ENCODE measurements around the gene TNFSF13B.

Gene TNFSF13B

GRCh38 chr13:108278466-108278865 lies 8.9 kb downstream of the TNFSF13B start:
- in situ Hi-C loops (cut with MboI; ENCODE audit: low sequenced_read_pairs) = no loop called here

DNA sequence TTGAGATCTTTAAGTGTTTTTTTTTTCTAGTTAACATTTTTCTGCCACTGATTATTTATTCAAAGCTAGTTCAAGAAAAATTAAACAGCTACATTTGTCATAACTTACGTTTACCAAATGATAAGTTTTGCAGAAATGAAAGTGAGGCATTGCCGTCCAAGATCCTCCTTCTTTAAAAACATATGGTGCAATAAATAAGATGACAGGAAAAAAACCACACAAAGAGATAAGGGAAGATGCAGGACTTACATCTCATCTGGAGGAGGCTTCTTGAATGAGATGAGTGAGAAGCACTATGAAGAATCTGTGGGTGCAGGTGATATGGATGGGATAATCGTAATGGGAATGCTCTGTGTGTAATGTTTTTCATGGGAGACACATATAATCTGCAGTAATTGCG lies 12.4 kb downstream of the TNFSF13B start:
- in situ Hi-C loops (cut with MboI; ENCODE audit: low sequenced_read_pairs) = no loop called here

DNA sequence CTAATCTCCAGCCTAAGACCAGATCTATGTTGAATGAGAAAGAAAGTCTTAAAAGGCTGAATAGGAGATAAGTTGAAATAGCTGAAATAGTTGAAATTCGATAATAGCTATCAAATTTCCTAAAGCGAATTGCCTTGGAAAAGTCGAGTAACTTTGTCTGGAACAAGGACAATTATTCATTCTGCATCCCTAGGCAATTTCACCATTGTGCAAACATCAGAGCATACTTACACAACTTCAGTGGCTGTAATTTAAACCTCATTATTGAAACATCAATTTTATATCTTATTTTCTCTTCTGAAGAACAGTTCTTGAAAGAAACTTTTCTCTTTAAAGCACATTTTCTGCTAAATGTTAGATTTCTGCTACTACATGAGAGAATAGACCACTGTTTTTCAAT lies 13.6 kb downstream of the TNFSF13B start:
- in situ Hi-C loops (cut with MboI; ENCODE audit: low sequenced_read_pairs) = no loop called here

DNA sequence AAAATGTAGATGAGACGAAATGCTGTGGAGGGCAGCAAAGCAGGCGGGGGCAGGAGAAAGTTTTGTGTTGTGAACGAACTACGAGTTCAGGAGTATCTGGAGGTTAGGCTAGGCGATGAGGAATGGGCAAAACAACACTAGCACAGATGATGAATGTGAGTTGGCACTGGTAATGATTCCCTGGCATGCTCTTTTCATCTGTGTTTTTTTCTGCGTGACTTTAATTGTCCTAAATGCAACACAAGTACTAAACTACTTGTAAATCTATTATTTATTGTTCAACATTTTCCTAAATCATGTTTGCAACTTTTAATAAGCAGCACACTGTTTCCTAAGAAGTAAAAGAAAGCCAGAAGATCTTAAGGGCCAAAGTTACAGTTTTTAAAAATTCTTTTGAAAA lies 19.2 kb downstream of the TNFSF13B start:
- in situ Hi-C loops (cut with MboI; ENCODE audit: low sequenced_read_pairs) = no loop called here

DNA sequence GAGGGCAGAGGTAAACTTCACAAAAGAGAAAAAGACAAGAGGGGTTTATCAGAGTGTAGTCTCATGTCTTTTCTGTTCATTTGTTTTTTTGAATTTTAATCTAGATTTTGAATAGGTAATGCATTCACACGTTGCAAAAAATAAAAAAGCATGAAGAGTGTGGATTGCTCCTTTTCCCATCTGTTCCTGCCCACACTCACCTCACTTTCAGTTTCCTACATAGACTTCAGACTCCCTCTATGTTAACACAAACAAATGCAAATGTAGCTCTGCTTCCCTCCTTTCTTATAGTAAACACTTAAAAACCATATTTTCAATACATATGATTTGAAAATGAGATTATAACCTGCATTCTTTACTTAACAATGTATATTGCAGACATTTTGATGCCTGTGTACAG lies 20.3 kb downstream of the TNFSF13B start:
- in situ Hi-C loops (cut with MboI; ENCODE audit: low sequenced_read_pairs) = no loop called here

DNA sequence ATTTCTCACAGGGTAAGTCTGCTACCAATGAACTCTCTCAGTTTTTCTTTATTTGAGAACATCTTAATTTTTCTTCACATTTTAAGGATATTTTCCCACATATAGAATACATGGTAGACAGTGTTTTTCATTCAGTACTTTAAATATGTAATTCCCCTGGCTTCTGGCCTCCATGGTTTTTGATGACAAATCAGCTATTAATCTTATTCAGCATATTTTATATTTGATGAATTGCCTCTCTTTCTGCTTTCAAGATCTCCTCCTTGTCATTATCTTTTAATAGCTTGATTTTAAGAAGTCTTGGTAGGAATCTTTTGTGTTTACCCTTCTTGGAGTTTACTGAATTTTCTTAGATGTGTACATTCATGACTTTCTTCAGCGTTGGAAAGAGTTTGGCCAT lies 27.6 kb downstream of the TNFSF13B start:
- in situ Hi-C loops (cut with MboI; ENCODE audit: low sequenced_read_pairs) = no loop called here

GRCh38 chr13:108302279-108302678 lies 32.8 kb downstream of the TNFSF13B start:
- in situ Hi-C loops (cut with MboI; ENCODE audit: low sequenced_read_pairs) = loop anchor here (25.0 kb wide), 1 partner anchor 585 kb away; no protein-coding TSS in a partner anchor

GRCh38 chr13:108304170-108305016 lies 34.9 kb downstream of the TNFSF13B start:
- in situ Hi-C loops (cut with MboI; ENCODE audit: low sequenced_read_pairs) = loop anchor here (25.0 kb wide), 1 partner anchor 583 kb away; no protein-coding TSS in a partner anchor

DNA sequence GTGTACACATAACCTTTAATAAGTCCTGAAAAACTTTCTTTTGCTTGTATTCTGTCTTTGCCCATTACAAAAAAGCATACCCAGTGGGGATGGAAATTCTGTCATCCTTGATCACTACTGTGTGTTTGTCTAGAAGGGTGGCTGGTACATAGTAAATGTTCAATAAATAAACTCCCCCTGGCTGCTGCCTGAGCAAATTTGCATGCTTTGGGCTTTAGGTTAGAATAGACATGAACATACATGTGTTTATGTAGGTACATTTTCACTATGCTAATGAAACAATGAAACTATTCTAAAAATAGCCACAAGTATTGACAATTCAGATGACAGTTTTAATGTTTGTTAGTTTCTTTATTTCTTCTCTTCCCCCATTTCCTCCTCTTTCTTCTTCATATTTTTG lies 36.1 kb downstream of the TNFSF13B start:
- in situ Hi-C loops (cut with MboI; ENCODE audit: low sequenced_read_pairs) = loop anchor here (25.0 kb wide), 1 partner anchor 582 kb away; no protein-coding TSS in a partner anchor

- in situ Hi-C loops (cut with MboI; ENCODE audit: low sequenced_read_pairs) = loop anchor here (25.0 kb wide), 1 partner anchor 580 kb away; no protein-coding TSS in a partner anchor
Measured at GRCh38 chr13:108306860-108307259, 37.3 kb downstream of the TNFSF13B start.

GRCh38 chr13:108311596-108311995 lies 42.1 kb downstream of the TNFSF13B start:
- in situ Hi-C loops (cut with MboI; ENCODE audit: low sequenced_read_pairs) = loop anchor here (25.0 kb wide), 1 partner anchor 576 kb away; no protein-coding TSS in a partner anchor

GRCh38 chr13:108313382-108313781 lies 43.9 kb downstream of the TNFSF13B start:
- in situ Hi-C loops (cut with MboI; ENCODE audit: low sequenced_read_pairs) = loop anchor here (25.0 kb wide), 1 partner anchor 574 kb away; no protein-coding TSS in a partner anchor

- in situ Hi-C loops (cut with MboI; ENCODE audit: low sequenced_read_pairs) = loop anchor here (25.0 kb wide), 1 partner anchor 572 kb away; no protein-coding TSS in a partner anchor
Measured at GRCh38 chr13:108315273-108315672, 45.8 kb downstream of the TNFSF13B start.

- in situ Hi-C loops (cut with MboI; ENCODE audit: low sequenced_read_pairs) = loop anchor here (25.0 kb wide), 1 partner anchor 571 kb away; no protein-coding TSS in a partner anchor
Measured at GRCh38 chr13:108315991-108316390, 46.5 kb downstream of the TNFSF13B start.

- in situ Hi-C loops (cut with MboI; ENCODE audit: low sequenced_read_pairs) = loop anchor here (25.0 kb wide), 1 partner anchor 571 kb away; no protein-coding TSS in a partner anchor
Measured at GRCh38 chr13:108316413-108316812, 46.9 kb downstream of the TNFSF13B start.

- in situ Hi-C loops (cut with MboI; ENCODE audit: low sequenced_read_pairs) = loop anchor here (10.0 to 25.0 kb wide), 2 partner anchors 182 to 565 kb away; no protein-coding TSS in a partner anchor
Measured at GRCh38 chr13:108322206-108322824, 52.8 kb downstream of the TNFSF13B start.

GRCh38 chr13:108323031-108323430 lies 53.5 kb downstream of the TNFSF13B start:
- in situ Hi-C loops (cut with MboI; ENCODE audit: low sequenced_read_pairs) = loop anchor here (10.0 to 25.0 kb wide), 2 partner anchors 182 to 564 kb away; no protein-coding TSS in a partner anchor

DNA sequence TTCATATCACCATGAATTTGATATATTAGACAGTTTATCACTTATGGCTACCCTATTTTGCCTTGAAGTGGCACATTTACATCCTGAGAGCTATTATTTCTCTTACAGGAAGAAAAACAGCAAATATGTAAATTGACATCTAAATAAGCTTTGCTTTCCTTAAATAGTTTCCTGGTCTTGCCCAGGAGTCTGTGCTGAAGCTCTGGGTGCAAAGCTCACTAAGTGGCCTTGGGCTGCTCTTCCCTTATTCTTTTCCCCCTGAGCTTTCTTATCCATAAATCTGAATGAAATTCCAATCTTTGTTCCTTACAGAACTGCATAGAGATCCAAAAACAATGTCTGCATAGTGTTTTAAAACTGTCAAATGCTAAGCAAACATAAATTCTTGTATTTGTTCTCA lies 56.3 kb downstream of the TNFSF13B start:
- in situ Hi-C loops (cut with MboI; ENCODE audit: low sequenced_read_pairs) = loop anchor here (10.0 kb wide), 1 partner anchor 179 kb away; no protein-coding TSS in a partner anchor

- in situ Hi-C loops (cut with MboI; ENCODE audit: low sequenced_read_pairs) = loop anchor here (10.0 kb wide), 1 partner anchor 178 kb away; no protein-coding TSS in a partner anchor
Measured at GRCh38 chr13:108326309-108326708, 56.8 kb downstream of the TNFSF13B start.

- in situ Hi-C loops (cut with MboI; ENCODE audit: low sequenced_read_pairs) = loop anchor here (10.0 kb wide), 1 partner anchor 176 kb away; no protein-coding TSS in a partner anchor
Measured at GRCh38 chr13:108328848-108329247, 59.3 kb downstream of the TNFSF13B start.

DNA sequence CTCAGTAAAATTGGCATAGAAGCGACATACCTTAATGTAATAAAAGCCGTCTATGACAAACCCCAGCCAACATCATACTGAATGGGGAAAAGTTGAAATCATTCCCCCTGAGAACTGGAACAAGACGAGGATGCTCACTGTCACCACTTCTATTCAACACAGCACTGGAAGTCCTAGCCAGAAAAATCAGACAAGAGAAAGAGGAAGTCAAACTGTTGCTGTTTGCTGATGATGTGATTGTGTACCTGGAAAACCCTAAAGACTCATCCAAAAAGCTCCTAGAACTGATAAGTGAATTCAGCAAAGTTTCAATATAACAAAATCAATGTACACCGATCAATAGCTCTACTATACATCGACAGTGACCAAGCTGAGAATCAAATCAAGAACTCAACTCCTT lies 63.3 kb downstream of the TNFSF13B start:
- in situ Hi-C loops (cut with MboI; ENCODE audit: low sequenced_read_pairs) = no loop called here

All from HL-60/S4 treated with retinoic acid at 250 ng/mL for 4 days and 3 days (cell line).